NCI-H1436 (cell line): ENCODE data around the gene COA3.
"Not testable (repeated sequence)": the region's sequence is repeated elsewhere in the genome, so short reads cannot be mapped to it uniquely, and the experiment has no call there.

Source experiments
- DNase-seq: peaks from one replicate; lab custom pipeline; 2025; lab: John Stamatoyannopoulos, UW

The COA3 gene

GRCh38 chr17:42781639-42782165 lies 16.8 kb downstream of the COA3 start:
- no peak for DNase-seq

DNA sequence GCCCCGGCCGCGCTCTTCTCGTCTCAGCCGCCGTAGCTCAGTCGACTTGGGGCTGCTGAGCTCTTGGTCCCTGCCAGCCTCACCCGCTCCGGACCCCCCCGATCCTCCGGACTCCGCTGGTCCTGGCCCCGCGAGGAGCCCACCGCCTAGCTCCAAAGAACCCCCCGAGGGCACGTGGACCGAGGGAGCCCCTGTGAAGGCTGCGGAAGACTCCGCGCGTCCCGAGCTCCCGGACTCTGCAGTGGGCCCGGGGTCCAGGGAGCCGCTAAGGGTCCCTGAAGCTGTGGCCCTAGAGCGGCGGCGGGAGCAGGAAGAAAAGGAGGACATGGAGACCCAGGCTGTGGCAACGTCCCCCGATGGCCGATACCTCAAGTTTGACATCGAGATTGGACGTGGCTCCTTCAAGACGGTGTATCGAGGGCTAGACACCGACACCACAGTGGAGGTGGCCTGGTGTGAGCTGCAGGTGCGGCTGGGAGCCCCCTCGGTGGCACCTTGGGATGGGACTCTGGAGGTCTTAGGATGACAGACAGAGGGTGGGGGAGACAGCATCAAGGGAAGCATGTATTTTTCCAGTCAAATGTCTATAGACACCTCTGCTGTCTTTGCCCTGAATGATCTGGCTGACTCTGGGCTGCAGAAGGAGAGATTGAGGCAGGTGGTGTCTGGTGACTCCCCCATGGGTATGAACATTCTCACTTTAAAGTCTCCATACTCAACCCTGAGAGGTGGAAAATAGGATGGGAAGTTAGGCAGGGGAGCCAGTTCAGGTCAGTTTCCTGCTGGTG lies 17.5 kb downstream of the COA3 start:
- no peak for DNase-seq

GRCh38 chr17:42779936-42780850 lies 18.3 kb downstream of the COA3 start, which contains the start of gene WNK4:
Gene WNK4, plus strand, starts transcription at chr17:42780610. Its CDS starts 89 bp downstream, at chr17:42780699.
- no peak for DNase-seq

DNA sequence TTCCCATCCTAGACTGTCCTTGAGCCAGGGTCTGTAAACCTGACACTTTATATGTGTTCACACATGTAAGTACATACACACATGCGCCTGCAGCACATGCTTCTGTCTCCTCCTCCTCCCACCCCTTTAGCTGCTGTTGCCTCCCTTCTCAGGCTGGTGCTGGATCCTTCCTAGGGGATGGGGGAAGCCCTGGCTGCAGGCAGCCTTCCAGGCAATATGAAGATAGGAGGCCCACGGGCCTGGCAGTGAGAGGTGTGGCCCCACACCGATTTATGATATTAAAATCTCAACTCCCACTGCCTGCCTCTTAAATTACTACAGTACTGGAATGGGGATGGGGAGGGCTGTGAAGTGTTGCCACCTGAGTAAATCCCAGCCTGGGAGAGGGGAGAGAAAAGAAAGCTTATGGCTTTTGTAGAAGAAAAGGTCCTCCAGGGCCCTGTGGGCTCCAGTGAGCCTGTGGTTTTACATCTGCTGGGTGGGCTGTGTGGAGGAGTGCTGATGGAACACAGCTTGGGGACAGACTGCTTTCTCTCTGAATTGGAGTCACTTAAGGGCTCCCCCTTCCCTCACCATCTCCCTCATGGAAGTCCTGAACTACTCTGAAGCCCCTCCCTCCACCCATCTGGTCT lies 19.1 kb downstream of the COA3 start:
- DNase-seq = no peak

DNA sequence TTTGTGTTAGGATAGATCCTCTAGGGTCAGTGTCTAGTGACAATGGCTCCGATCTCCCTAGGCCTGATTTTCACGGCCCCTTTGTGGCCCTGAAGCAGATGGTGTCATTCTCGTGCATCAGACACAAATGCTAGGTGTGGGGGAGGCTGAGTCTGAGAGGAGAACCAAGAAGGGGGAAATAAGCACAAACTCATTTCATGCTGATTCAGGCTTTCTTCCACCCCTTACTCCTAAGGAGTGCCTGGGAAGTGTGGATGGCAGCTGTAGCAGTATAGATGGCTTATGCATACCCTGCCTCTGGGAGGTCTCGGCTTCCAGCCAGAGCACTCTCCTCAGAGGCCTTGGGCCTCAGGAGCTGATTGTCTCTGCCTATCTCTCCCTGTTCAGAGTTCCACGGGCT lies 19.9 kb downstream of the COA3 start:
- no peak for DNase-seq

DNA sequence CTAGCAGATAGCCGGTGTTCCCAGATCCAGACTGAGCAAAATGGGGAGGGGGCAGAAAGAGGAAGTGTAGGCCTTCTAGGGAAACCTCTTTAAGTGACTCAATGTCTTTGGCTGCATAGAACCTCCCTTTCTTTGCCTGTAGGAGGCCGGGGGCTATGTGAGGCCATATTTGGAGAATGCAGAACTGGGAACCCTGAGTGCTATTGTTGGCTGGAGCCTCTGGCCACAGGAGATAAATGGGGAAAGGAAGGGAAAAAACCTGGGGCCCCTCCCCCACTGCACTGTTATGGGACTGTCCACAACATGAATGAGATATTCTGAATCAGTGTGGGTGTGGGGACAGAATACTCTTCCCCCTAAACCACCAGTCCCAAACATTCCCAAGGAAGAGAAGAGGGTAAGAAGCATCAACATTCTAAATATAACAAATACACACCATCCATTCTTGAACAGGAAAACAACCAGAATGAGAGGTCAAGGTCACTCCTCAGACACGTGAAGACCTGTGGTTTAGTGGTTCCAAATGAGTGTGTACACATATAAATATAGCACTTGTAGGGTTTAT lies 22.9 kb downstream of the COA3 start:
- no peak for DNase-seq

GRCh38 chr17:42774066-42774745 lies 24.3 kb downstream of the COA3 start:
- no peak for DNase-seq

GRCh38 chr17:42773290-42774035 lies 25.0 kb downstream of the COA3 start, which contains the start of gene VPS25:
Gene VPS25, plus strand, starts transcription at chr17:42773449. Its CDS starts 27 bp downstream, at chr17:42773476.
- peak; percentile 88 for DNase-seq

DNA sequence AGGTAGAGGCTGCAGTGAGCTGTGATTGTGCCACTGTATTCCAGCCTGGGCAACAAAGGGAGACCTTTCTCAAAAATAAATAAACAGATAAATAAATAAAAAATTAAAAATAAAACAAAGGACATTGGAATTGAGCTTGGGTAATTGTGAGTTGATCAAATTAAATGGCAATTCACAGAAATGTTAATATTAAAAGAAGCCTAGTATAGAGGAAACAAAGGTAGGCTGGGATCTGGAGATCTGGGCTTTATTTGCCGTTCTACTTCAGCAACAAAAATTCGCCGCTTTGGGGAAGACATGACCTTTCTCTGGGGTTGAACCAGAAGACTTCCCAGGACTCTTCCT lies 25.6 kb downstream of the COA3 start:
- no peak for DNase-seq

DNA sequence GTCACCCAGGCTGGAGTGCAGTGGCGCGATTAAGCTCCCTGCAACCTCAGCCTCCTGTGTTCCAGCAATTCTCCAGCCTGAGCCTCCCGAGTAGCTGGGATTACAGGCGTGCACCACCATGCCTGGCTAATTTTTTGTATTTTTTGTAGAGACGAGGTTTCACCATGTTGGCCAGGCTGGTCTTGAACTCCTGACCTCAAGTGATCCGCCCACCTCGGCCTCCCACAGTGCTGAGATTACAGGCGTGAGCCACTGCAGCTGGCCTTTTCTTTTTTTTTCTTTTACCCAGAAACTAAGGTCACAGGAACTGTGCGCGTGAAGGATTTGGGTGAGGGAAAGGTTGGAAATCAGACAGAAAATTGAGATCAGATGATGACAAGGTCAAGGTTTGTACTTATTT lies 28.5 kb downstream of the COA3 start:
- DNase-seq = not testable (repeated sequence)

- DNase-seq = not testable (repeated sequence)
Measured at GRCh38 chr17:42768006-42768405, 30.5 kb downstream of the COA3 start.

GRCh38 chr17:42767512-42767911 lies 31.0 kb downstream of the COA3 start:
- DNase-seq = no peak

DNA sequence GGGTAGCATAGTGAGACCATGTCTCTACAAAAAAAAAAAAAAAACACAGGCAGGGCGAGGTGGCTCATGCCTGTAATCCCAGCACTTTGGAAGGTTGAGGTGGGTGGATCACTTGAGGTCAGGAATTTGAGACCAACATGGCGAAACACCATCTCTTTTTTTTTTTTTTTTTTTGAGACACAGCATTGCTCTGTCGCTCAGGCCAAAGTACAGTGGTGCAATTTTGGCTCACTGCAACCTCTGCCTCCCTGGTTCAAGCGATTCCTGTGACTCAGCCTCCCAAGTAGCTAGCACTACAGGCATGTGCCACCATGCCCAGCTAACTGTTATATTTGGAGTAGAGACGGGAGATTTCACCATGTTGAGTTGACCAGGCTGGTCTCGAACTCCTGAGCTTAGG lies 32.4 kb downstream of the COA3 start:
- DNase-seq = no peak

- DNase-seq = no peak
Measured at GRCh38 chr17:42761638-42762037, 36.9 kb downstream of the COA3 start.

- DNase-seq = peak; percentile 39
Measured at GRCh38 chr17:42760652-42761581, 37.6 kb downstream of the COA3 start, which contains the start of gene RAMP2. Gene RAMP2, plus strand, starts transcription at chr17:42761227. Its CDS starts 35 bp downstream, at chr17:42761262.

DNA sequence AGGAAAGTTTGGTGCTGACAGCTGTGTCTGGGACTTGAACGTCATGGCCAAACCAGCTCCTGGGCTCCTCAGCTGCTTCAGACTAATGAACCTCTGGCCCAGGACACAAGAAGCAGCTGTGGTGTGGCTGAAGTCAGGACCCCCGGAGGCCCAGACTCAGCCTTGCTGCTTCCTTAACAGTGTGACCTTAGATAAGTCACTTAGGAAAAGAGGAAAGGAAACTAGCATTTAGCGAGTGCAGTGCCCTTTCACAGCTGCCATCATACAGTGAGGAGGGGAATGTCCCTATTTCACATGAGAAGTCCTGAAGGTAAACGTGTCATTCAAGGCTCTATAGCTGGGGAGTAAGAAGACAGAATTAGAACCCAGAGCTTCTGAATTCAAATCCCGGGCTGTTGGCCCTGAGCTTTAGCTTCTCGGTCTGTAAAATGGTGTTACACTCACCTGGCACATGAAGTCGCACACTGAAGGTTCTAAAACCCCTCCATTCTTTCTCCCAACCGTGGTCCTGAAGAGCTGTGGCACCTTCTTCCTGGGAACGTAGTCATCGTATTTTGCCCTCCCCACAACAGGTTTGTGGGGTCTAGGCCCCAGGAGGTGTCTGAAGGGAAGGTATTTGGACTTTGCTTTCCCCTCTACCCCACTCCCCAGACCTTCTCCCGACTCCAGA lies 38.4 kb downstream of the COA3 start:
- no peak for DNase-seq

DNA sequence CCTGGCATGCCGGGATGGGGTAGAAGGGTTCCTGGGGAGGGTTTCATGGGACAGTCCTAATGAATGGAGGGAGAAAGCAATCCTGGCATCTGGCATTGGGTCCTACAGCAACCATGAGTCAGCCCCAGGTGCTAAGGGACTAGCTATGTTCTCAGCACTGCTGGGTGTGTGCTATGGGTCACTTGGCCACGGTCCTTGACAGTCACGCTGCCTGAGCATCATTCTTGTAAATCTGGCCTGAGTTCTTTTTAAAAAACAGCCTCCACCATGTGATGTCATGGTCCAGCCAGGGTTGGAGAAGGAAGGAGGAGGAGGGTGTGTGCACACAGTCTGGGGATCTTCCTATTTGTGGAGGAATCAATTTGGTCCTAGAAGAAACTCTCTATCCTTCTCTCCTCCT lies 43.7 kb downstream of the COA3 start:
- no peak for DNase-seq

DNA sequence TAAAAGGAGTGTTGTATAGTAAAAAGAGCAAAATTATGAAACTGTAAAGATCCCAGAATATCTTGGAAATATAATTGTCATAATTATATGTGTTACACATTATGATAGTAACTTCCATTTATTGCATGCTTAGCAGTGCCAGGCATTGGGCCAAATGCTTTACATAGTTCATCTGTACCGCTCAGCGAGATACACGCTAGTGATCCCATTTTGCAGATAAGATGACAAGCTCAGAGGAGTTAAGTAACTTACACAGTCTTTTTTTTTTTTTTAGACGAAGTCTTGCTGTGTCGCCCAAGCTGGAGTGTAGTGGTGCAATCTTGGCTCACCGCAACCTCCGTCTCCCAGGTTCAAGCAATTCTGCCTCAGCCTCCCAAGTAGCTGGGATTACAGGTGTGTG lies 46.9 kb downstream of the COA3 start:
- no peak for DNase-seq
